ENCODE measurements around the gene EPAS1. TPM values are rescaled to one million over a fixed set of nuclear protein-coding genes. Genes with fewer than 3 reads are reported as not detected.

EPAS1 gene
- 106 TPM for total RNA-seq (2021; ENCODE audit: unreplicated experiment)
- 65.8 TPM for polyA plus RNA-seq (2012; ENCODE audit: insufficient read length)
- Bru-seq, nascent RNA, result percentile 78 among the genes with signal in this experiment
- BruChase-seq, experiment 1, labeled RNA remaining after a 2-hour chase, result percentile 68 among the genes with signal in this experiment
- BruChase-seq, experiment 2, labeled RNA remaining after a 6-hour chase, result percentile 83 among the genes with signal in this experiment
- long read RNA-seq, full-length matches to known transcripts, result 5 of 29 reads
- long read RNA-seq, partial matches to known transcripts, result 10 of 29 reads
- long read RNA-seq, other reads (novel, unspliced or antisense), result 14 of 29 reads

GRCh38 chr2:46296840-46297545, at the start of gene EPAS1:
Gene EPAS1 (plus strand): TSS chr2:46297407. CDS start chr2:46297912, 505 bp downstream.
- H3K4me3 ChIP-seq (ENCODE audit: low read depth in 2 of 2, low read length in 2 of 2), result peak within 1 kb of the TSS; percentile 89 to 92
- ATAC-seq (peak; percentile 88), DNase-seq (ENCODE audit: low read depth, low spot score) (no peak)
- H3K36me3 ChIP-seq (ENCODE audit: control insufficient read depth, insufficient read depth, low read length), result no peaks in the 10 kb centered on the region
- CTCF ChIA-PET, result interaction anchor here (0.7 kb wide), 1 partner anchor 268 kb away, joined by 5 read pairs; no protein-coding TSS in a partner anchor
- in situ Hi-C loops (cut with HindIII; ENCODE audit: low pct_unique_long_range_greater_than_20kb, low sequenced_read_pairs), result no loop called here
- BruUV-seq (replicated peaks), result no TSS peak
- peak within 1 kb of the TSS; percentile 89 for H3K27ac ChIP-seq (ENCODE audit: low read length)
- H3K9me3 ChIP-seq (ENCODE audit: control insufficient read depth, insufficient read depth, low read depth, low read length), result no peaks in the 10 kb centered on the region
- no peaks in the 10 kb centered on the region for H3K27me3 ChIP-seq (ENCODE audit: control insufficient read depth, insufficient read depth, low read length)
- peaks cover 20% of the 10 kb centered on the region for H3K4me1 ChIP-seq (ENCODE audit: control insufficient read depth, insufficient read depth, low read length)
- intact Hi-C loops (cut with micrococcal nuclease; ENCODE audit: unreplicated experiment), result no loop called here
- TF ChIP-seq POLR2AphosphoS5 (IDR thresholded peaks at IDR 0.05; ENCODE audit: low read depth, low read length) (peak; percentile 78), SIN3A (IDR thresholded peaks at IDR 0.05; ENCODE audit: borderline replicate concordance, insufficient read depth, low read depth, low read length) (0 out of 2 replicates have a peak, but pooled peaks have one; percentile 48), CTCF (IDR thresholded peaks at IDR 0.05) (no peak), REST (IDR thresholded peaks at IDR 0.05; ENCODE audit: insufficient read depth in 1 of 2, low read depth in 2 of 2, low read length in 1 of 2) (peak; percentile 53 to 72), TCF7L2 (IDR thresholded peaks at IDR 0.05; ENCODE audit: low read depth, low read length) (no peak)
- POLR2A ChIA-PET, result no interaction called here

- DNase-seq (ENCODE audit: low read depth, low spot score), result no peak
- ChIA-PET CTCF (no interaction called here), POLR2A (no interaction called here)
- in situ Hi-C loops (cut with HindIII; ENCODE audit: low pct_unique_long_range_greater_than_20kb, low sequenced_read_pairs) (no loop called here), intact Hi-C loops (cut with micrococcal nuclease; ENCODE audit: unreplicated experiment) (no loop called here)
- H3K4me1 ChIP-seq (ENCODE audit: control insufficient read depth, insufficient read depth, low read length), result peaks cover 2% of the 10 kb centered on the region; the same call in 1 of the 2 replicates
- H3K27me3 ChIP-seq (ENCODE audit: control insufficient read depth, insufficient read depth, low read length), result no peaks in the 10 kb centered on the region
- no peak for TF ChIP-seq REST (IDR thresholded peaks at IDR 0.05; ENCODE audit: insufficient read depth in 1 of 2, low read depth in 2 of 2, low read length in 1 of 2)
- TF ChIP-seq CTCF (IDR thresholded peaks at IDR 0.05), result no peak
- no peak for TF ChIP-seq SIN3A (IDR thresholded peaks at IDR 0.05; ENCODE audit: borderline replicate concordance, insufficient read depth, low read depth, low read length)
- no peak for TF ChIP-seq POLR2AphosphoS5 (IDR thresholded peaks at IDR 0.05; ENCODE audit: low read depth, low read length)
- no peak for TF ChIP-seq TCF7L2 (IDR thresholded peaks at IDR 0.05; ENCODE audit: low read depth, low read length)
- no peaks in the 10 kb centered on the region for H3K9me3 ChIP-seq (ENCODE audit: control insufficient read depth, insufficient read depth, low read depth, low read length)
- H3K27ac ChIP-seq (ENCODE audit: low read length), result no peak overlapping the region
- ATAC-seq, result no peak
- H3K4me3 ChIP-seq (ENCODE audit: low read depth in 2 of 2, low read length in 2 of 2), result no peak overlapping the region
- no peaks in the 10 kb centered on the region for H3K36me3 ChIP-seq (ENCODE audit: control insufficient read depth, insufficient read depth, low read length)
- BruUV-seq (replicated peaks), result no TSS peak
Measured at GRCh38 chr2:46248171-46248570, 49.0 kb upstream of the EPAS1 start.

All from Panc1 (cell line).